ENCODE measurements around the gene ELN.

DNA sequence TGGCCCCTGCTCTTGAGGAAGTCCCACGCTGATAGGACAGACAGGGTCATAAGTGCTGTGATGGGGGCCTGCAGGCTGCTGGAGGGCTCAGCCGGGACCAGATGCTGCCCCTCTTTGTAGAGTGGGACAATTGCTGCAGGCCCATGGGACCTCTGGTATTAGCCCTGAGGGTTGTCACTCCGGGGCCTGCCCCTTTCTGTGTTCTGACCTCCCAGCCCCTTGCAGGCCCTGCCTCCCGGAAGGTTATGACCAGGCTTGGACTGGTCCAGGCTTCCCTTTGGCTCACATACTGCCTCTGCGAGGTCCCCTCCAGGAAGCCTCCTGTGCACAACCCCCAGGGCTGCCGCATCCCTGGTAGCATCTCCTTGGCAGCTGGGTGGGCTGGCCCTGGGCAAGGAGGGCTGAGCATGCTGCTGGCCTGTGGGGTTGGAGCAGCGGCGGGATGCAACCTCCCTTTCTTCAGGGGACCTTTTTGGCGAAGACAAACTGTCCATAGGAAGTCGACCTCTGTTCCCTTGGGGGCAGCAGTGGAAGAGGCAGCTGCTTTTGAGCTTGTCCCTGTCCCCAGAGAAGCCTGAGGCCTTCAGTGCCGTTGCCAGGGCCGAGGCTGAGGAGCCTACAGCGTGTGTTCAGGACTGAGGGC lies 64.5 kb downstream of the ELN start:
- TF ChIP-seq EZH2 (IDR thresholded peaks at IDR 0.05; ENCODE audit: insufficient read depth, poor library complexity, severe bottlenecking) = no peak
- TF ChIP-seq EZH2phosphoT487 (IDR thresholded peaks at IDR 0.05; ENCODE audit: insufficient read depth, low read depth) = no peak
